HepG2 (cell line): ENCODE data around the gene CHN2. TPM values are rescaled to one million over a fixed set of nuclear protein-coding genes. Genes with fewer than 3 reads are reported as not detected.

ENCODE experiments used
- FOXO4 ChIP-seq: sonication (generic); formaldehyde crosslinking; conservative IDR thresholded peaks from 2 replicates; pipeline ENCODE4 v1.8.1; 2023; ENCODE audit warnings: missing genetic modification reagents
- GLMP ChIP-seq: sonication (generic); formaldehyde crosslinking; IDR thresholded peaks from 2 replicates; pipeline ENCODE4 v1.9.0; 2021; ENCODE audit warnings: missing genetic modification reagents, mild to moderate bottlenecking, borderline replicate concordance
- HNF4A ChIP-seq: sonication (generic); formaldehyde crosslinking; IDR thresholded peaks from 2 replicates; pipeline ENCODE4 v1.4.0; 2020; ENCODE audit warnings: missing genetic modification reagents
- HOMEZ ChIP-seq: IDR thresholded peaks from 2 replicates; pipeline ENCODE4 v1.6.1; 2016; ENCODE audit warnings: low read depth
- MEF2D ChIP-seq: sonication (generic); formaldehyde crosslinking; IDR thresholded peaks from 2 replicates; pipeline ENCODE4 v1.5.1; 2020; ENCODE audit warnings: mild to moderate bottlenecking, missing genetic modification reagents
- NBN ChIP-seq: fragments of 450-650 bp; conservative IDR thresholded peaks from 2 replicates; pipeline ENCODE4 v1.6.1; 2017
- NPAS2 ChIP-seq: sonication (generic); formaldehyde crosslinking; IDR thresholded peaks from 2 replicates; pipeline ENCODE4 v1.8.0; 2022; ENCODE audit warnings: mild to moderate bottlenecking, missing genetic modification reagents, borderline replicate concordance
- PHB2 ChIP-seq: fragments of 450-650 bp; IDR thresholded peaks from 2 replicates; pipeline ENCODE4 v1.6.1; 2018; ENCODE audit not compliant: partially characterized antibody
- RARA ChIP-seq: IDR thresholded peaks from 2 replicates; pipeline ENCODE4 v1.6.1; 2016; ENCODE audit warnings: missing genetic modification reagents, missing compliant biosample characterization
- REST ChIP-seq, 2 experiments: IDR thresholded peaks; 2 replicates each; pipeline ENCODE4 v1.6.1; 2011 to 2012; ENCODE audit warnings: low read length in 2 of 2, borderline replicate concordance in 1 of 2, low read depth in 1 of 2, mild to moderate bottlenecking in 1 of 2, moderate library complexity in 1 of 2
- ZNF20 ChIP-seq: sonication (generic); formaldehyde crosslinking; IDR thresholded peaks from 2 replicates; pipeline ENCODE4 v1.4.0; 2020; ENCODE audit warnings: mild to moderate bottlenecking, moderate library complexity, missing genetic modification reagents
- ZNF33B ChIP-seq: sonication (generic); formaldehyde crosslinking; IDR thresholded peaks from 2 replicates; pipeline ENCODE4 v1.5.1; 2020; ENCODE audit warnings: mild to moderate bottlenecking, missing genetic modification reagents
- ZNF703 ChIP-seq: sonication (generic); formaldehyde crosslinking; IDR thresholded peaks from 2 replicates; pipeline ENCODE4 v1.5.1; 2020; ENCODE audit warnings: missing genetic modification reagents, mild to moderate bottlenecking, moderate library complexity, borderline replicate concordance
- polyA plus RNA-seq, 8 experiments: library from polyadenylated mRNA; depleted of rRNA in 3 of 8; stranded (reverse) in 7 of 8; unstranded in 1 of 8; fragments of >200 nt; fragmentation: Illumina TruSeq in 4 of 8; extraction: Trizol in 4 of 8; gene quantifications; 2 replicates each; pipeline versions ENCODE4 v1.2.1 to v1.2.3, GENCODE V29; 2011 to 2016; ENCODE audit warnings: low read depth in 4 of 8, missing spikeins in 1 of 8, mixed read lengths in 1 of 8; ENCODE audit not compliant: insufficient read depth in 1 of 8
- total RNA-seq, 5 experiments: library from RNA; depleted of rRNA; stranded (reverse); fragments of >200 nt; fragmentation: Illumina TruSeq; extraction: Trizol; gene quantifications; 2 replicates each; pipeline ENCODE4 v1.2.3, GENCODE V29; 2016; ENCODE audit warnings: low read depth in 1 of 5
- TF ChIP-seq, protein P1 (sequence below): sonication (generic); formaldehyde crosslinking; IDR thresholded peaks from 2 replicates; pipeline ENCODE4 v1.4.0; 2020; ENCODE audit warnings: missing genetic modification reagents
- TF ChIP-seq, protein P2 (sequence below): sonication (generic); formaldehyde crosslinking; IDR thresholded peaks from 2 replicates; pipeline ENCODE4 v1.4.0; 2020; ENCODE audit warnings: missing genetic modification reagents

Gene CHN2
- total and polyA plus RNA-seq, 2 of the 13 experiments (the other 11 are each of a cell fraction or from before 2014, with no cell fraction given) = 23.5 to 30.5 TPM

GRCh38 chr7:29375641-29376562 is 181.3 kb downstream of the CHN2 start (continued):
- TF ChIP-seq FOXO4 (CRISPR knock-in tag) (no peak), PHB2 (no peak), ZNF20 (no peak), HOMEZ (no peak), ZNF33B (CRISPR knock-in tag) (no peak), NBN (no peak), REST (IDR thresholded peaks at IDR 0.05; ENCODE audit: borderline replicate concordance in 1 of 2, low read depth in 1 of 2, low read length in 2 of 2) (no peak), RARA (0 out of 2 replicates have a peak, but pooled peaks have one; percentile 15), ZNF703 (CRISPR knock-in tag) (no peak), GLMP (CRISPR knock-in tag) (no peak), MEF2D (0 out of 2 replicates have a peak, but pooled peaks have one; percentile 30), NPAS2 (no peak), HNF4A (CRISPR knock-in tag) (peak; percentile 63)
- TF ChIP-seq, protein P1, sequence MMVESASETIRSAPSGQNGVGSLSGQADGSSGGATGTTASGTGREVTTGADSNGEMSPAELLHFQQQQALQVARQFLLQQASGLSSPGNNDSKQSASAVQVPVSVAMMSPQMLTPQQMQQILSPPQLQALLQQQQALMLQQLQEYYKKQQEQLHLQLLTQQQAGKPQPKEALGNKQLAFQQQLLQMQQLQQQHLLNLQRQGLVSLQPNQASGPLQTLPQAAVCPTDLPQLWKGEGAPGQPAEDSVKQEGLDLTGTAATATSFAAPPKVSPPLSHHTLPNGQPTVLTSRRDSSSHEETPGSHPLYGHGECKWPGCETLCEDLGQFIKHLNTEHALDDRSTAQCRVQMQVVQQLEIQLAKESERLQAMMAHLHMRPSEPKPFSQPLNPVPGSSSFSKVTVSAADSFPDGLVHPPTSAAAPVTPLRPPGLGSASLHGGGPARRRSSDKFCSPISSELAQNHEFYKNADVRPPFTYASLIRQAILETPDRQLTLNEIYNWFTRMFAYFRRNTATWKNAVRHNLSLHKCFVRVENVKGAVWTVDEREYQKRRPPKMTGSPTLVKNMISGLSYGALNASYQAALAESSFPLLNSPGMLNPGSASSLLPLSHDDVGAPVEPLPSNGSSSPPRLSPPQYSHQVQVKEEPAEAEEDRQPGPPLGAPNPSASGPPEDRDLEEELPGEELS (CRISPR knock-in tag) = 0 out of 2 replicates have a peak, but pooled peaks have one; percentile 12
- TF ChIP-seq, protein P2, sequence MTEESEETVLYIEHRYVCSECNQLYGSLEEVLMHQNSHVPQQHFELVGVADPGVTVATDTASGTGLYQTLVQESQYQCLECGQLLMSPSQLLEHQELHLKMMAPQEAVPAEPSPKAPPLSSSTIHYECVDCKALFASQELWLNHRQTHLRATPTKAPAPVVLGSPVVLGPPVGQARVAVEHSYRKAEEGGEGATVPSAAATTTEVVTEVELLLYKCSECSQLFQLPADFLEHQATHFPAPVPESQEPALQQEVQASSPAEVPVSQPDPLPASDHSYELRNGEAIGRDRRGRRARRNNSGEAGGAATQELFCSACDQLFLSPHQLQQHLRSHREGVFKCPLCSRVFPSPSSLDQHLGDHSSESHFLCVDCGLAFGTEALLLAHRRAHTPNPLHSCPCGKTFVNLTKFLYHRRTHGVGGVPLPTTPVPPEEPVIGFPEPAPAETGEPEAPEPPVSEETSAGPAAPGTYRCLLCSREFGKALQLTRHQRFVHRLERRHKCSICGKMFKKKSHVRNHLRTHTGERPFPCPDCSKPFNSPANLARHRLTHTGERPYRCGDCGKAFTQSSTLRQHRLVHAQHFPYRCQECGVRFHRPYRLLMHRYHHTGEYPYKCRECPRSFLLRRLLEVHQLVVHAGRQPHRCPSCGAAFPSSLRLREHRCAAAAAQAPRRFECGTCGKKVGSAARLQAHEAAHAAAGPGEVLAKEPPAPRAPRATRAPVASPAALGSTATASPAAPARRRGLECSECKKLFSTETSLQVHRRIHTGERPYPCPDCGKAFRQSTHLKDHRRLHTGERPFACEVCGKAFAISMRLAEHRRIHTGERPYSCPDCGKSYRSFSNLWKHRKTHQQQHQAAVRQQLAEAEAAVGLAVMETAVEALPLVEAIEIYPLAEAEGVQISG (CRISPR knock-in tag) = no peak
